HG03469 (cell line): ENCODE data around the gene PLEKHG4.

ENCODE experiments used
- ATAC-seq: cut with Tn5 transposase; IDR thresholded peaks from one replicate; pipeline ENCODE4 v1.9.1; 2021; ENCODE audit warnings: mild to moderate bottlenecking, moderate library complexity, moderate number of reproducible peaks; ENCODE audit not compliant: unreplicated experiment

PLEKHG4 gene

GRCh38 chr16:67286441-67287235 lies 7.3 kb downstream of the PLEKHG4 start:
- ATAC-seq = no peak

- ATAC-seq = no peak
These were observed 8.6 kb downstream of the PLEKHG4 start for GRCh38 chr16:67287960-67288359.

- no peak for ATAC-seq
These were observed 12.1 kb downstream of the PLEKHG4 start for GRCh38 chr16:67291461-67291860.

- no peak for ATAC-seq
These were observed 14.9 kb downstream of the PLEKHG4 start for GRCh38 chr16:67294171-67294757.

- ATAC-seq = no peak
These were observed 15.6 kb downstream of the PLEKHG4 start for GRCh38 chr16:67294938-67295361.

- no peak for ATAC-seq
These were observed 17.1 kb downstream of the PLEKHG4 start for GRCh38 chr16:67296420-67296819.

- ATAC-seq = no peak
These were observed 18.9 kb downstream of the PLEKHG4 start for GRCh38 chr16:67298277-67298676.

- ATAC-seq = no peak
These were observed 19.9 kb downstream of the PLEKHG4 start for GRCh38 chr16:67299269-67299668.

- ATAC-seq = no peak
These were observed 21.9 kb downstream of the PLEKHG4 start for GRCh38 chr16:67301080-67301782.

GRCh38 chr16:67302076-67302475 lies 22.7 kb downstream of the PLEKHG4 start:
- ATAC-seq = no peak

- no peak for ATAC-seq
These were observed 23.6 kb downstream of the PLEKHG4 start for GRCh38 chr16:67302970-67303369.

- ATAC-seq = no peak
These were observed 24.7 kb downstream of the PLEKHG4 start for GRCh38 chr16:67304020-67304419.

- no peak for ATAC-seq
These were observed 26.1 kb downstream of the PLEKHG4 start for GRCh38 chr16:67305216-67306071.

- no peak for ATAC-seq
These were observed 31.2 kb downstream of the PLEKHG4 start for GRCh38 chr16:67310561-67310960.

GRCh38 chr16:67311607-67312488 lies 32.5 kb downstream of the PLEKHG4 start:
- peak; percentile 78 for ATAC-seq

GRCh38 chr16:67312719-67313118 lies 33.4 kb downstream of the PLEKHG4 start:
- no peak for ATAC-seq

GRCh38 chr16:67317853-67318252 lies 38.5 kb downstream of the PLEKHG4 start:
- no peak for ATAC-seq

- ATAC-seq = no peak
These were observed 46.8 kb downstream of the PLEKHG4 start for GRCh38 chr16:67326115-67326471.

GRCh38 chr16:67326472-67327309 lies 47.4 kb downstream of the PLEKHG4 start, which contains the start of the genes KCTD19 and LRRC36:
KCTD19 (minus strand) TSS chr16:67326741; CDS start chr16:67326707, 34 bp downstream.
LRRC36 (plus strand) TSS chr16:67326815; CDS start chr16:67326863, 48 bp downstream.
- ATAC-seq = no peak
